GM12891 (cell line): ENCODE data around the gene GZMA.
"Not testable (repeated sequence)": the region's sequence is repeated elsewhere in the genome, so short reads cannot be mapped to it uniquely, and the experiment has no call there.

ENCODE experiments used
- POLR2A ChIP-seq: IDR thresholded peaks from 2 replicates; pipeline ENCODE4 v1.6.1; 2011; ENCODE audit warnings: low read depth, low read length, control low read depth
- POLR2AphosphoS5 ChIP-seq: IDR thresholded peaks from 2 replicates; pipeline ENCODE4 v1.6.1; 2011; ENCODE audit warnings: low read depth, low read length, control low read depth
- TAF1 ChIP-seq: IDR thresholded peaks from 2 replicates; pipeline ENCODE4 v1.6.1; 2011; ENCODE audit warnings: low read depth, low read length, control low read depth

- not testable (repeated sequence) for TF ChIP-seq POLR2A, TAF1, POLR2AphosphoS5
Observed at GRCh38 chr5:55101148-55101547, 1.3 kb upstream of the GZMA start.
